DMS 273 treated with DMSO at 0.1 percent for 48 hours (cell line): ENCODE data around the gene MAGOH.
"Not testable (repeated sequence)": the region's sequence is repeated elsewhere in the genome, so short reads cannot be mapped to it uniquely, and the experiment has no call there.

Experiments
- DNase-seq: peaks from one replicate; lab custom pipeline; 2025; lab: John Stamatoyannopoulos, UW

The MAGOH gene

DNA sequence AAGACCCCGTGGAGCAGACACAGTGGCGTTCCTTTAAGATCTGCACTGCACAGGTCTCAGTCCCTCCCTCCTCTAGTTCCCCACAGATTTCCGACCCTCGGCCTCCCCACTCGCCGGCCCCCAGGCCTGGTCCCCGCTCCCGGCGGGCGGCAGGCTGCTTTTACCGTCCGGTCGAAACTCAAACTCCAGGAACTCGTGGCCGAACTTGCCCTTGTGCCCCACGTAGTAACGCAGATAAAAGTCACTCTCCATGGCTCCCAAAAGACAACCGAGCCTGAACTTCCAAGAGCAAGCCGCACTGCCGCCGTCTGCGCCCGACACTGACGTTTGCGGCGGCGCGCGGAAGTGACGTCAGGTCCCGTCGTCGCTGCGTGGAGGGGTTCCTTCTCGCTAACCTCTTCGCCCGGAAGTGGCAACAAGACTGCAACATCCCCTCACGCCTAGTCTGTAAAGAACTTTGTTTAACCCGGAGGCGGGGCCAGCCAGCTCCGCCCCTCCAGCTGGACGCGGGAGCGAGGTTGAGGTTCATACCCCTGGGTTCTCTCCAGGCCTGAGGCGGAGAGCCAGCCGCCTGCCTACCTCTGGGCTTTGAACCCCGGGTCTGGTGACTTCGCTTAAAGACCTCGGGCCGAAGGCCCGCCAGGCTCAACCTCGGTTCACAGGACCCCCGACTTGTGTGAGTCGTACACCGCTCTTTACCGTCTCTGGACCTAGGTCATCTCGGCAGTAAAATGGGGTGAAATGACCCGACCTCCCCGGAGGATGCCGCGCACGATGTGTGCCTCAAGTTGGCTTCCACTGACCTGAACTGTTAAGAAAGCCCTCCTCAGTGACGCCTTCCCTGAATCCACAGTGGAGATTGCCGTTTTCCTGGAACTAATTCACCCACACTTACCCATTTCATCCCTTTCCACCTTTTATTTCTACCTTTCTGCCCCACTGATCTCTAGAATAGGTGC is at the start of gene MAGOH:
Gene MAGOH, minus strand, starts transcription at position 322 of the 959 bp plus-strand sequence. Its CDS starts 70 bp downstream, at position 252.
- peak; percentile 89 for DNase-seq

DNA sequence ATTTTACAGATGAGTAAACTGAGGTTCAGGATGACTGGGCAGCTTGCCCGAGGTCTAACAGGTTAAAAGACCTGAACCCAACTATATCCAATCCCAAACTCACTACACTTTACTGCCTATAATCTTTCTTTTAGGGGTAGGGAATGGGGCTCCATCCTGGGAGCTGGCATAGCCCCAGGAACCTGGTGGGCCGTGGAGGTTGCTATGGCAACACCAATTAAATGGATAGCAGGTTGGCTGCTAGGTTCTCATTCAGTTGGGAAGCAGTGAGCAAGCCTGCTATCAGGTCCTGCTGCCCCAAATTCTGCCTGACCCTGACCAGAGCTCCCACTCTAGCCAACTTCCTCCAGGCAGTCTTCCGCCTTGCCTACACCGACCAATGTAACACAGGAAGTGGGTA is 48.6 kb upstream of the MAGOH start:
- no peak for DNase-seq

DNA sequence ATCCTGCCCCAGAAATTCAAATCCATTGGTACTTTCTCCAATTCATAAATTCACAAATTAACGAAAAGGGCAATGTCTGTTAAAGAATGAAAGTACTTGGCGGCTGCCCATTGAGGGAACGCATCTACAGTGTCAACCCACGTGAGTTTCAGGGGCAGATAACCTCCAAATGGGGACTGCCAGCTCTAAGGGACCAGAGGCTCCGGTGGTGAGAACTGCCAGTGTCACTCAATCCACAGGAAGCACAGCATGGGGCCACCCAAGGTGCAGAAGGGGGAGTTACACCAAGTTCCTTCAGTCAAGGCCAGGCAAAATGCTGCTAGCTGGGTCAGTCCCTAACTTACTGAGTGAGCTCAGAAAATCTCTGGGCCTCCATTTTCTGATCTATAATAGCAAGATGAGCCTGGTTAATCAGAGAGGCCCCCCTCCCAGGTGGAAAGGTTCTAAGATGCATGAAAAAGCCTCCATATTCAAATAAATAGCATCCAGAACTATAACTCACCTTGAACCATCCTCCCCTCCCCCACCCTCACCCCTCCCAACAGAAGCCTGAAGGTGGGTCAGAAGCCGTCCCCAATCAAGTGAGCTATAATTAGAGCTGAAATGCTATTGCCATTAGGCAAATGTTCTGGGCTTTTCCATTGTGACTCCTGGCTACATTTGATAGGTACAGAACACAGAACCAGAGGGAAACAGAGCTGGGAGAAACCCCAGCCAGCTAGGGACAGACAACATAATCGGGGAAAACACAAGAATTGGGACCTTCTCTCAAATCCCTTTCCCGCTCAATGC is 47.8 kb upstream of the MAGOH start:
- DNase-seq = no peak

DNA sequence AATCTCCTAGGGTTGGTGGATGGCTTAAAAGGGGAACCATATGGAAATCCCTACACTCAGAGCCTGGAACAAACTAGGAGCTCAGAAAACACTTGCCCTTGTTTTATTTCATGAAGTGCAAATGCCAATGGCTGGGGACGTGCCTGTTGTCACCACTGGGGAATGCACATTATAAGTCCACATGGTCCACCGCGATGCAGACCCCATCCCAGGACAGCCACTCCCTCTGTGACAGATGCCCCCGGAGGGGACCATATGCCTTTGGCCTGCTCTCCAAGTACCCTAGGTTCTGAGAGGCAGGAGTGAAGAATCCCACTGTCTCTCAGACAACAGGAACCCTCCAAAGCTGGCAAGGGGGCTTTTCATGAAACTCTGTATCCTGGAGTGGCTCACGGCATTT is 47.2 kb upstream of the MAGOH start:
- no peak for DNase-seq

DNA sequence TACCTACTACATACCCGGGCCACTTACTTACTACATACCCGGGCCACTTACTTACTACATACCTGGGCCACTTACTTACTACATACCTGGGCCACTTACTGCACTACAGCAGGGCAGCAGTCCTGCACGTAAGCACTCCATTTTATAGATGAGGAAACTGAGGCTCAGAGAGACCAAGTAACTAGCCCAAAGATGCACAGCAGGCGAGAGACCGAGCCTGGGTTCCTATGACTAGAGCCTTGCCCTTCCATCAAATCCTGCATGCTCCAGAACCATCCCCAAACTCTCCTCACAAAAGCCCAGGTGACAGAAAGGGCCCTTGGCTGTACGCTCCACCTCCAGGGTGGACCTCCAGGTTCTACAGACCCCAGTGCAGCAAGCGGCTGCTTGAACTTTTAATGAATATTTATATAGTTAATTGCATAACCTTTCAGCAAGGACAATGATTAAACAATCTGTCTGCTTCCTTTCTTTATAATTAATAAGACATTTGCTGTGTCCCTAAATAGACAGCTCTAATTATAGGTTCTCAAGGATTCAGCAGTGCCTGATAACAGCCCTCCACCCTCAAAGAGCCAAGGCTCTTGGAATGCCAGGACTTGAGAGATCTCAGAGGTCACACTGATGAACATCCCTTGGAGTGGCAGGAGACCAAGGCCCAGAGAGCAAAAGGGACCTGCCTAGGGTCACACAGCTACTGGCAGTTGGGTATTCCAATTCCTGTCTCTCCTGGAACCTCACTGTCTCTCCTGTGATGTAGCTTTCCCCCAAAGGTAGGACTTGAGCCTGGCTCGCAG is 46.1 kb upstream of the MAGOH start:
- no peak for DNase-seq

DNA sequence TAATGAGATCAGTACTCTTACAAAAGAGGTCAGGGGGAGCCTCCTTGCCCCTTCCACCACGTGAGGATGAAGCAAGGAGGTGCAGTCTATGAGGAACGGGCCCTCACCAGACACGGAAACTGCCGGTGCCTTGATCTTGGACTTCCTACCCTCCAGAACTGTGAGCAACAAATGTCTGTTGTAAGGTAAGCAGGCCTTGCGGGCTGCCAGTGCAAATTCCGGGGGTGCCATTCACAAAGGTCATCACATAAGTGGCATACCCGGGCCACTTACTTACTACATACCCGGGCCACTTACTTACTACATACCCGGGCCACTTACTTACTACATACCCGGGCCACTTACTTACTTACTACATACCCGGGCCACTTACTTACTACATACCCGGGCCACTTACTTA is 44.8 kb upstream of the MAGOH start:
- DNase-seq = not testable (repeated sequence)

DNA sequence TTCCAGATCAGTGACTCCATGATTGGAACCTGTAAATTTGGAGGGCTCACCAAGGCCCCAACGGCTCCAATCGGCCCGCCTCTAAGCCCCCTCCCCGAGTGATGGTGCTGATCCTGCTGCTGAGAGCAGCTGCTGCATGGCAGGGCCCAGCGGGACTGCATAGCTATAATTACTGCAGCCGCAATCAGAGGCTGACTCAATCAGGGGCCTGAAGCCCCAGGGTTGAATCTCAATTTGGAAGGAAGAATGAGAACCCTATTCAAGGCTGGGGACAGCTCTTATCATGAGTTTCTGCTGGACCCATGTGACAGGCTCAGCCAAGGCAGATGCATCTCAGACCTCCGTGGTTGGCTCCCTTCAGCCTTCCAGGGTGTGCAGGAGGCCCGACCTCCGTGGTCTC is 42.8 kb upstream of the MAGOH start:
- DNase-seq = no peak

DNA sequence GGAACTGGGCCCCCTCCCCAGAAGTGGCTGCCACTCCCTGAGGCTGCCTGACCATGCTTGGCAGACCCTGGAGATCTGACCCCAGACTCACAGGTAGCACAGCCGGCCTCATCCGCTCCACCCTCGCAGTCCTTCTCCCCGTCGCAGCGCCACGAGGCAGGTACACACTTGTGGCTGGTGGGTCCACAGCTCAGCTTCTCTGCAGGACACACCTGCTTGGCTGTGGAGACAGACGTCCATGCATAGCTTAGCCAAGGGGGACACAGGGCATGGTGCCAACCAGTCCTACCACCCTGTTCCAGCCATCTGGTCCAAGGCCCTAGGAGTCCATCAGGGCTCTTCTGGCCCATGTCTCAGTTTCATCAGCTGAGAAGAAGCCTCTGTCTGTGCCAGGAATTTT is 42.2 kb upstream of the MAGOH start:
- DNase-seq = no peak

DNA sequence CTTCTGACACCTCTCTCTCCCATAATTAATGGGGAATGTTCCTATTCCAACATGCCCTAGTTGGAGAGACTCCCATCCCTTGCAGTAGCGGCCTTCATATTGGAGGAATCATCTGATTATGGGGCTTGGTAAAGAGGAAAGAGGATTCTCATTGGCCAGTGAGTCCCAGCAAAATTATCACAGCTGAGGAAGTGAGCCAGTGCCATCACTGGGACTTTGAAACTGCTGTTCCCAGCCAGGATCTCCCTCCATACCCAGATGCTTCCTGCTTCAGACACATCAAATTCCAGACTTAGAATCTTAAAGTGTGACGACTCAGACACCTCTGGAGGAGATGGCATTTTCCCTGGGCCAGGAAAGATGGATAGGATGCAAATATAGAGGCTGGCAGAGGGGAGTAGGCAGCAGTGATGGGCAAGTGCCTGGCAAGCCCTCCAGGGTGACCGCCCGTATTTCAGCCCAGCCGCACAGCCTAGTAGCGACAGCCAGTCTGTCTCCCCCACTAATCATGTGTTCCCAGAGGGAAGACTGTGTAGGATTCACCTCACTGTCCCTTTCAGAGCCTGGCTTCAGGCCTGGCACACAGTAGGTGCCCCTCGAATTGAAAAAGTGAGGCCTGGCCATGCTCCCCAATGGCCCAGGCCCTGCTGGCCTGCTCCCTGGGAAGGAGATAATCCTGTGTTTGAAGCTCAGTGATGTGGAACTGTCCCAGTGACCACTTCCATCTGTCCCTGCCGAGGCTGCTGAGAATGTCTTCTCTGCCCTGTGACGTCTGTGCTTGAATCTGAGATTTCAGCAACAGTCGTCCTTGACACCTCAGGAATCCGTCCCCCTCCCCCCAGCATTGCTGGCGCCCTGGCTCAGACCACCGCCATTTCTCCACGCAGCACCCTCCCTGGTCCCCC is 41.2 kb upstream of the MAGOH start:
- DNase-seq = no peak

DNA sequence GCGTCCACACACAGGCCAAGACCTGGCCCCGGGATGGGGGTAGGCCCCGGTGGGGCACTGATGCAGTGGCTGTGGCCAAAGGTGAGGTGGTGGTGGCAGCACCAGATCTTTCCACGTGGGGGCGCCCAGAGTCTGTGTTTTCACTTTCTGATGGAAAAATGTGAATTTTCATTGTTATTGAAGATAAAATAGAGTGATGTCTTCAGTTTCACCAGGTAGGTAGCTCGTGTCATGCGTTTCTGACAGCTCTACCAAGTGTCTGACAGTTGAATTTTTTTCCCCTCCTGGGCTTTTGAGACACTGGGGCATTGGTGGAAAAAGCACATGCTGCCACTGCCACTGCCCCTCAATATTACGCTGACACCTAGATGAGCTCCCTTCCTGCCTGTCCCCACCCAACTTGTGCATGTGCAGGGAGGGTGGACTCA is 40.0 kb upstream of the MAGOH start:
- no peak for DNase-seq

DNA sequence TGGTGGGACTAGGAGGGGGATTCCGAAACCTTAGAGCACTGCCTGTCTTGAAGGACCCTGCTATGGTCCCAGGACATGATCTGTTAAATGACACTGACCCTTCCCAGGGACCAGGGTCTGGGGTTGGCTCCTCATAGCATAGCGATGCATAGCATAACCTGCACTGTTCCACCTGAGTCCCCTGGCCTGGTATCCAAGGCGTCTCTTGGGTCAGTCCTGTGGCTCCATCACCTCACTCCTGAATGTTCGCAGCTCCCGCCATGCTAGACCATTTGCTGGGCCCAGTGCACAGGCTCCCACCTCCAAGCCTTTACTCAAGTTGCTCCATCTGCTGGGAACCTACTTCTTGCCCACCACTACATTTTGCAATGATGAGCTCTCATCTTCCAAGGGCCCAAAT is 39.0 kb upstream of the MAGOH start:
- no peak for DNase-seq

DNA sequence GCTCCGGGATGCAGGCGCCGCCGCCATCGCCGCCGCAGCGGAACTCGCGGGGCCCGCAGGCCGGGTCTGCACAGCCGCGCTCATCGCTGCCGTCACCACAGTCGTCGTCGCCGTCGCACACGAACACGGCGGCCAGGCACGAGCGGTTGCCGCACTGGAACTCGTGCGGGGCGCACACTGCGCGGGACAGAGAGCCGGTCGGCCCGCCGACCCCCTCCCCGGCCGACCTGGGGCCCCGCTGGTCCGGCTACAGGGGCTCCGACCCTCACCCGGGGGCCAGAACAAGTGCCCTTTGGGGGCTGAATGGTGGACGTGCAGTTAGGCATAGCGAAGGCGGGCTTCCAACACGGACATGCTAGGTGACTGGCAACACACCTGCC is 38.6 kb upstream of the MAGOH start:
- DNase-seq = no peak

DNA sequence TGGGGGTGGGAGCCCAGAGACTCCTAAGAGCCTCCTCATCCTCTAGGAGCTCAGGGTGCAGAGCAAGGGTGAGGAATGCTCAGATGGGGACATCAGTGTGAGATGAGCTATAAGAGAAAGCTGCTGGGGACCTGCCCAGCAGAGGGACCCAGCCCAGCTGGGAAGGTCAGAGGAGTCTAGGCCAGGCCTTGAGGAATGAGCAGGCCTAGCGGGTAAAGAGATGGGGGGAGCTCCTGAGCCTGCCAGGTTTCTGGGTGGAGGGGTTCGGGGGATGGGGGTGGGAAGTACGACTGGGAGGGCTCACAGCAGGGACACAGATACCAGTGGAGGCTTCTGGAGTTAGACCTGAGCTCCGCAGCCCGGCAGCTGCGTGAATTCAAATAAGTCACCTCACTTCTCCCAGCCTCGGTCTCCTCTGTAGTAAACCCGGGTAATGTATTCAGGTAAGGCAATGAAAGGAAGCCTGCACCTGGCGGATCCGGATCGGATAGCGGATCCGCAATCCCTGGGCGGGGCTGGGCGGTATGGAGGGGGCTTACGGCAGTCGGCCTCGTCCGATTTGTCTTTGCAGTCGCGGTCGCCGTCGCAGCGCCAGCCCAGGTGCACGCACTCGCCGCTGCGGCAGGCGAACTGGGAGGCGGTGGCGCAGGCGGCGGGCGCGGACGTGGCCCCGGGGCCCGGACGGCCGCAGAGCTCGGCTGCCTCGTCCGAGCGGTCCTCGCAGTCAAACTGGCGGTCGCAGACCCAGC is 38.0 kb upstream of the MAGOH start:
- no peak for DNase-seq

DNA sequence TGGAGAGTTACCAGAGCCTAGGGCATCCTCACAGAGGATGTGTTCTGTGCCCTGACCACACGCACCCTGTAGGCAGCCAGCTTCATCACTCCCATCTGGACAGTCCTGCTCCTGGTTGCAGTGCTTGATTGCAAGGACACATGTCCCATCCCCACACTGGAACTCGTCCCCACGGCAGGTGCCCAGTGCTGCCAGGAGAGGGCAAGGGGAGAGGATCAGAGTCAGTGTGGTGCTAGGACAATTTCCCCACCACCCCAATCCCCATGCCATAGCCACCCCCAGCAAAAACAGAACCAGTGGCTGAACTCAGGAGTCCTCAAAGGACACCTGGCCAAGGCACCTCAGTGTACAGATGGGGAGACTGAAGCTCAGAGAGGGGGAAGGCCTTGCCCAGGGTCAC is 37.2 kb upstream of the MAGOH start:
- no peak for DNase-seq

DNA sequence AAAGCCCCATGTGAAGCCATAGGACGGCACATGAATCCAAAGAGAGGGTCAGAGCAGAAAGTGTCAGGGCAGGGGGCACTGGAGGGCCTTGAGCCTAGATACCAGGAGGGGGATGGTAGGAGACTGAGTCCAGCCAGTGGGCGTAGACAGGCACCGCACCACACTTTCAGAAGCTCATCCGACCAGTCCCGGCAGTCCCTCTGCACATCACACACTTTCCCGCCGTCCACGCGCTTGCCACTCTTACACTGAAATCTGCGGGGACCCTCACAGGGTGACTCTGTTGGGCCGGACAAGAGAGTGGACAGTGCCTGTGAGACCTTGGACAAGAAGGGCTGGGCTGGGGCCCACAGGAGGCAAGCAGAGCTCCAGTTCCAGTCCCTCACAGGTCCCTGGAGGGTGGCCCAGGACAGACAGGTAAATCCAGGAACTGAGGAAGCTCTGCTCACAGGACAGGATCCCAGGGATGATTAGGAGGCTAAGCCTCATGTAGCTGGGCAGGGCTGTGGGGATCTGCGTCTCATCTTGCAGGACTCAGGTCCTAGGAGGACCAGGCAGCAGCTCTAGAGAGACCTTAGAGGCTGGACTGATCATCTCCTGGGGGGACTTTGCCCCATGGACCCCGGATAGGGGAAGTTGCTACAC is 36.3 kb upstream of the MAGOH start:
- DNase-seq = no peak

DNA sequence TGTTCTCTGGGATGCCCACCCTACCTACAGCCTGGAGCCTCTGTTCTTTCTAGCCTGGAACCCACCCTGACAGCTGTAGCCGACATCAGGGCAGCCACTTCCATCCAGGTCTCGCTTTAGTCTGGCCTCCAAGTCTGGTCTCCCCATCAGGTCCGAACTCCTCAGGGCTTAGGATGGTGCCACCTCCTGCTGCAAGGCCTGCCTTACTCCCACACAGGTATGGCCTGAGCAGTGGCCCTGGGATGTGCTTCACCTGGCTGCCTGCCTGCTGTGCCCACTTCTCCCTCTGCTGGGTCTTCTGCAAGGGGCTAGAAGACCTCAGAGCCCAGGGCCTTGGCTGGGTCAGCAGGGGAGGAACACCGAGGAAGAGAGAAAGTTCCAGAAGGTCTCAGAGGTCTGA is 35.7 kb upstream of the MAGOH start:
- DNase-seq = no peak

DNA sequence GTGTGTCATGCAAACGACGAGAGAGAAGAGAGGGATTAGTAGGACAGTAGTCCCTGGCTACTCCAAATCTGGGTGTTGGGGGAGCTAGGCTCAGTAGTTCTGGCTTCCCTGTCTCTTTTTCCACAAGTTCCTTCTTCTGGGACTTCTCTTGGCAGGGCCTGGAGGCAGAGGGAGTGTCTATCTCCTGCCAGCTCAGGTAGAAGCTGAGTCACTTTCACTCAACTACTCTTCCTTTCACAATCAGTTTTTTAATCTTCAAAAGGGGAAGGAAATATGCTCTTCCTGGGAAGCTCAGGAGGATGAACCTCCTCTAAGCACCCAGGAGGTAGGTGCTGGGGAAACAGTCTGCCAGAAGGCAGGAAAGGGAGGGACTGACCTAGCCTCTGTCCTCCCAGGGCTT is 35.2 kb upstream of the MAGOH start:
- DNase-seq = no peak

DNA sequence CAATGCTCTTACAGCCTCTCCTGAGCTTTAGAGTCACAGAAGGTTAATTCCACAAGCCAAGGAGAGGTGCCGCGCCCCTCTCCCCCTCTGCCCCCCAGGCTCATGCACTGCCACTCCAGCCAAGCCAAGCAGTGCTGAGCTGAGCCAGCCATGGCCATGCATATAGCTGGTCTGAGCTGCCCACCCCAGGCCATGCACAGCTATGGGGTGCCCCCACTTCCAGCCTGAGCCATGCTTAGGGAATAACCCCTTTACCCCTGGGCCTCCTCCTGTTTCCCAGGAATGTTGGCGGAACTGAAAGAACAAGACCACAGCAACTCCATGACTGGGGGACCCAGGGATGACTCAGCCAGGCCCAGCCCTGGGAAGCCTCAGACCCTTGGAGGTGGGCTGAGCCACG is 34.0 kb upstream of the MAGOH start:
- no peak for DNase-seq

DNA sequence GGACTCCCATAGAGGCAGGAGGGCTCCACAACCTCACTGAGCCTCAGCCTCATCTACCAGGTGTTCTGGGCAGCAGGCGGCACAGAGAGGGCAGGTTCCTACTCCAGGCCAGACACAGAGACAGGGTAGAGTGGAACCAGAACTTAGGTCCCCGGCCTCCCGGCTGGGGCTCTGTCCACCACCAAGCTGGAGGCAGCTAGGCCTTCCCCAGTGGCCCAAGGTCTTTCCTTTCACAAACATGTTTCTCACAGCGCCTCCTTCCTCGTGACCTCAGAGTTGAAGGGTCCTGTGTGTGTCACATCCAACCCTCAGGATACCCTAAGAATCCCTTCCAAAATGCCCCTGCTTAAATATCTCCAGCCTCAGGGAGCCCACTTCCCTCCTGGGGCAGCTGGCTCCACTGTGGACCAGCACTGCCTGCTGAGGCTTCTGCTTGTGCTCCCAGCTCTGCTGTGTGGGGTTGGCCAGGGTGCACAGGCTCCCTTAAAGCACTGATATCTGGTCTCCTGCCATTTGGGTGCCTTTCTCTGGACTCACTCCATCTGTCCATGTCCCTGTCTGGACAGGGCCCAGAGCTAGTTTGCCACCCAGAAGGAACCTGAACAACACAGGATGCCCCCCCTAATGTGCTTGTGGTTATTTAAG is 33.2 kb upstream of the MAGOH start:
- no peak for DNase-seq

DNA sequence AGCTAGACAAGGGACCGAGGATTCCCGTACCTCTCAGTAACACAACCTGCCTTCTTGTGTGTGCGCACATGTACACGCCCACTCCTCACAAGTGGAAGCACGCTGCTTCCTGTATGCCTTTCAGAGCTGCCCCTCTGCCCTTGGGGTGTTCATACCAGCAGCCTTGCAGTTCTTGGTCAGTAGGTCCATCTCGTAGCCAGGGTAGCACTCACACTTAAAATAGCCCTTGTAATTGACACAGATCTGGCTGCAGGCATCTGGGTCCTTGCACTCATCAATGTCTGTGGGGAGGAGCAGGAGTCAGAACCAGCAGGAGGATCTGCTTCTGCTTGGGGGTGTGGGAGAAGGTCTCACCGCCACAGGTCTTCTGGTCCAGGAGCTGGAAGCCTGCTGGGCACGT is 32.6 kb upstream of the MAGOH start:
- no peak for DNase-seq
